AG09319 (cell line): ENCODE data around the gene S100A12.
"Not testable (repeated sequence)": the region's sequence is repeated elsewhere in the genome, so short reads cannot be mapped to it uniquely, and the experiment has no call there.

Experiments
- DNase-seq: peaks from one replicate; pipeline ENCODE4 v3.0.0-alpha.2; 2010; ENCODE audit warnings: low read depth; ENCODE audit errors: extremely low read depth
- CTCF ChIP-seq: IDR thresholded peaks from 2 replicates; pipeline ENCODE4 v1.5.1; 2011; ENCODE audit warnings: low read depth, mild to moderate bottlenecking, inconsistent platforms, low read length, moderate library complexity

S100A12 gene

DNA sequence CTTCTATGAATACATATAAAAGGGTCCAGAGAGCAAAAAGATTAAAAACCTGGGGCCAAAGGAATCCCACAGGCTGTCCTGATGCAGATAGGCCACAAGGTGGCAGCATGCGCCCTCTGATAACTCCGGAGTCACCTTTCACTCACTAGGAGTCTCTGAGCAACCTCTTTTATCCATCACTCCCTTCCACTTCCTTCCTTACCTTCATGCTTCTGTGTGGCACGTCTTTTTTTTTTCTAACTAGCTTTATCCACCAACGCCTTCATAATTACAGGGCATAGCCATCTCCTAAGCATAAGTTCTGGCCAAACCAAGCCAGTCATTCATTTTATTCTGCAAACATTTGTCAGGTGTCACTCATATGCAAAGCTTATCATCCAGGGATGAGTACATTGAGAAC lies 22.9 kb downstream of the S100A12 start:
- peak; percentile 31 for DNase-seq
- TF ChIP-seq CTCF = peak; percentile 93

DNA sequence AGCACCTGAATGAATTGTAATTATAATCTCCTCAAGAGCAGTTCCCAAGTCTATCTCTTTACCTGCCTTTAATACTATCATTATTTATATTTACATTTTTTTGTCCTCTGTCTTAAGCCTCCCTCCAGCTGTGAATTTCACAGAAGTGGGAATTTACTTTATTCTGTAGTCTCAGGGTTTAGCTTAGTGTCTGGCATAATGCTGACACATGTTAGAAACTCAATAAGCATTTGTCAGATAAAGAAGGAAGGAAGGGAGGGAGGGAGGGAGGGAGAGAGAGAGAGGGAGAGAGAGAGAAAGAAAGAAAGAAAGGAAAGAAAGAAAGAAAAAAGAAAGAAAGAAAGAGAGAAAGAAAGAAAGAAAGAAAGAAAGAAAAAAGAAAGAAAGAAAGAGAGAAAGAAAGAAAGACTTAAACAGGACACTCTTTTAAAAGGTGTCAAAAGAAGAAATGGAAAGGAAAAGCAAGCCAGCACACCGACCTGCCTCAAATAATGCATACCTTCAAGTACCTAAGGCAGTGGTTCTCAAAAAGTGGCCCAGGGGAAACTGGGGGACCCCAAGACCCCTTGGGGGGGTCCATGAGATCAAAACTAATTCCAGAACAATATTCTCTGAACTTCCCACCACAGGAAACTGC lies 25.0 kb downstream of the S100A12 start:
- no peak for TF ChIP-seq CTCF
- no peak for DNase-seq

- TF ChIP-seq CTCF = no peak
- no peak for DNase-seq
Measured at GRCh38 chr1:153349363-153350320, 25.8 kb downstream of the S100A12 start.

GRCh38 chr1:153348511-153349362 lies 26.7 kb downstream of the S100A12 start, which contains the start of gene PGLYRP4:
Gene PGLYRP4 (minus strand): TSS chr1:153348841. CDS start chr1:153347932, 909 bp downstream.
- no peak for TF ChIP-seq CTCF
- no peak for DNase-seq

GRCh38 chr1:153347856-153348255 lies 27.6 kb downstream of the S100A12 start:
- TF ChIP-seq CTCF = no peak
- no peak for DNase-seq

GRCh38 chr1:153347049-153347448 lies 28.4 kb downstream of the S100A12 start:
- DNase-seq = not testable (repeated sequence)

DNA sequence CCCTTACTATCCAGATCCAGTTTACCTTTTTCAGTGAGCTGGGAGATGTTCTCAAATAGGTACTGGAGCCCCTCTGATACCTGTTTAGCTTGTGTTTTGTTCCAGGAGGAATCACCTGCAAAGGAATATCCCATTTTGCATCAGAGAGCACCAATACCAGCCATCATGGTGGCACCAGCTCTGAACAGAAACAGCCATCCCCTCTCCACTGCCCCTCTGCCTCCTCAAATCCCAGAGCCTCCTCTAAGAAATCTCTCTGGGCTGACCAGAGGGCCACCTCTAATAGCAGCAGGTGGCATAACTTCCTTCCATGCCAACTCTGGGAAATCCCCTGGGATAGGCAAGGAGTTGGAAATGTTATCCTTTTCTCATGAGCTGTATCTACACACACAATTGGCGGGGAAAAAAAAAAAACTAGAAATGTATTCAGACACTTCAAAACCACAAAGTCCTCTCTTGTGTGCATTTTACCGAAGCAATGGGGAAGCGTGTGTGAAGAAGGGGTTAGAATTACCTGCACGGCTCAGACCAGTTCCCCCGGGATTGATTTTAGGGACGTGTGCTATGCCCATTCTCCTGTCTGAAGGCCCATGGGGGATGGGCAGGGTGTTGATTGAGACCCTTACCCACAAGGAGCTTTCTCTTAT lies 29.2 kb downstream of the S100A12 start:
- TF ChIP-seq CTCF = no peak
- DNase-seq = no peak
